Measurements from ENCODE around the gene INO80B. TPM values are rescaled to one million over a fixed set of nuclear protein-coding genes. Genes with fewer than 3 reads are reported as not detected.
A peak's percentile ranks its signal among the peaks of the same experiment; 100 is the strongest.

Gene INO80B
- total RNA-seq = 10 to 100 TPM; 12.6 to 85.9 (median 32.5) TPM

DNA sequence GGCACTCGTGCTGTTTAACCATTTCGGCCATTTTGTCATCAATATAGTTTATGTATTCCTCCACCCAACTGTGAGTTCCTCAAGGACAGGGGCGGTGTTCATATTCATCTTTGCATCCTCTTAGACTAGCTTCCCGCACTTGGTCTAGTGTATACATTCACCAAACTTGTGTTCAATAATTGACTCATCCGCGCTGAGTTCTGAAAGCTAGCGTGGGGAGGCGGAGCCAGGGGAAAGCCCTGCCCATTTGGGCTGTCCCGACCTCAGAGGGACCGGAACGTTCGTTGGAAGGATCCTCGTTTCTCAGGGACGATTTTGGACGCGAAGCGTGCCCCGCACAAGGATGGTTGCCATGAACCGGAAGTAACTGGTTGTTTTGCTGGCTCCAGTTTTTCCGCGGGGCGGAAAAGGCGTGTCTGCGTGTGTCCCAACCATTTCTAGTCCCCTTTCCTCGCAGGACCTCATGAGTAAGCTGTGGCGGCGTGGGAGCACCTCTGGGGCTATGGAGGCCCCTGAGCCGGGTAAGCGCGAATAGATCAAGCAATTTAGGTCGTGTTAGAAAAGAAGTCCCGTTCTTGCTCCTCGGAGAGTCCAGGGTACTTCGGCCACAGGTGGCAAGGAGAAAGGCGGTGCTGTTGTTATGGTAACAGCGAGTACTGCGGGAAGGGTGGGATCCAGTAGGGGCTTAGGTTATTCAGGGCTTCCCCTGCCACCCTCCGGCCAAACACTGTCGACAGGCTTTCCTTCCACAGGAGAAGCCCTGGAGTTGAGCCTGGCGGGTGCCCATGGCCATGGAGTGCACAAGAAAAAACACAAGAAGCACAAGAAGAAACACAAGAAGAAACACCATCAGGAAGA lies at the start of gene INO80B:
TSS of gene INO80B (plus strand) at position 434 of the 858 bp plus-strand sequence. CDS start at position 464, 30 bp downstream.
- Histone ChIP-seq H3K36me3 (no peaks in the 10 kb centered on the region), H3K9me3 (no peaks in the 10 kb centered on the region), H3K4me1 (peaks cover 32 to 46% (median 34%) of the 10 kb centered on the region in 4 donors), H3K27me3 (no peaks in the 10 kb centered on the region), H3K4me3 (peak within 1 kb of the TSS; percentile 62 to 82 (median 75)), H3K27ac (peak within 1 kb of the TSS; percentile 40 to 82 (median 73))
- 1 to 3% methylated on average over 17 to 36 of the region's 40 CpGs for WGBS, 2 donors
- ATAC-seq (ENCODE audit: low FRiP score in 2 of 2) (peak; percentile 87 to 91), DNase-seq (peak in 1 of 2 donors; percentile 96)
- TF ChIP-seq POLR2A (IDR thresholded peaks at IDR 0.05) = peak in 1 of 4 donors; percentile 52
- TF ChIP-seq EP300 (IDR thresholded peaks at IDR 0.05) = peak in 1 of 4 donors; percentile 68
- TF ChIP-seq POLR2AphosphoS5 (IDR thresholded peaks at IDR 0.05) = peak; percentile 94 to 96
- peak in 2 of 6 experiments; percentile 4 to 7 for TF ChIP-seq CTCF (IDR thresholded peaks at IDR 0.05)

DNA sequence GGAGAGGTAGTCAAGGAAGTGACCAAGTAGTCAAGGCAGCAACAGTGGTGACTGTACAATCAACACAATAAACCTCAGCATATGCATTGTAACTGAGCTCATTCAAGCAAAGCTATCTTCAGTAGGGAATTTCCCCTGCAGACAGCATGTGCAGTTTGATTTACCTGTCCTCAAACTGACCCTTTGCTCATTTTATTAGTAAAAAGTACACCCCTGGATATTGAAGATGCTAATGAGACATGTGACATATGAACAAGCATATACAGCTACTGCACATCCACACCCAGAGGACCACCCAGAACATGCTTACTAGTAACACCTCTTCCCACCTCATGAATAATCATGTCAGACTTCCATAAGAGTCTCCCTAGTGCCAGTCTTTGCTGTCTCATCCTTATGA lies 48.9 kb upstream of the INO80B start:
- no peaks in the 10 kb centered on the region for H3K27me3 ChIP-seq
- ATAC-seq (ENCODE audit: low FRiP score in 2 of 2) (no peak), DNase-seq (no peak)
- no peak overlapping the region for H3K27ac ChIP-seq
- no peak overlapping the region for H3K4me3 ChIP-seq
- no peaks in the 10 kb centered on the region for H3K9me3 ChIP-seq
- H3K36me3 ChIP-seq = no peaks in the 10 kb centered on the region
- TF ChIP-seq EP300 (IDR thresholded peaks at IDR 0.05) (no peak), POLR2A (IDR thresholded peaks at IDR 0.05) (no peak), CTCF (IDR thresholded peaks at IDR 0.05) (no peak), POLR2AphosphoS5 (IDR thresholded peaks at IDR 0.05) (no peak)
- H3K4me1 ChIP-seq = no peaks in the 10 kb centered on the region

GRCh38 chr2:74407682-74408081 lies 47.2 kb upstream of the INO80B start:
- 66 to 73% methylated on average over 5 of the region's 5 CpGs for WGBS, 2 donors
- no peak for TF ChIP-seq CTCF (IDR thresholded peaks at IDR 0.05)
- TF ChIP-seq EP300 (IDR thresholded peaks at IDR 0.05) = no peak
- no peak for TF ChIP-seq POLR2A (IDR thresholded peaks at IDR 0.05)
- no peak for TF ChIP-seq POLR2AphosphoS5 (IDR thresholded peaks at IDR 0.05)

DNA sequence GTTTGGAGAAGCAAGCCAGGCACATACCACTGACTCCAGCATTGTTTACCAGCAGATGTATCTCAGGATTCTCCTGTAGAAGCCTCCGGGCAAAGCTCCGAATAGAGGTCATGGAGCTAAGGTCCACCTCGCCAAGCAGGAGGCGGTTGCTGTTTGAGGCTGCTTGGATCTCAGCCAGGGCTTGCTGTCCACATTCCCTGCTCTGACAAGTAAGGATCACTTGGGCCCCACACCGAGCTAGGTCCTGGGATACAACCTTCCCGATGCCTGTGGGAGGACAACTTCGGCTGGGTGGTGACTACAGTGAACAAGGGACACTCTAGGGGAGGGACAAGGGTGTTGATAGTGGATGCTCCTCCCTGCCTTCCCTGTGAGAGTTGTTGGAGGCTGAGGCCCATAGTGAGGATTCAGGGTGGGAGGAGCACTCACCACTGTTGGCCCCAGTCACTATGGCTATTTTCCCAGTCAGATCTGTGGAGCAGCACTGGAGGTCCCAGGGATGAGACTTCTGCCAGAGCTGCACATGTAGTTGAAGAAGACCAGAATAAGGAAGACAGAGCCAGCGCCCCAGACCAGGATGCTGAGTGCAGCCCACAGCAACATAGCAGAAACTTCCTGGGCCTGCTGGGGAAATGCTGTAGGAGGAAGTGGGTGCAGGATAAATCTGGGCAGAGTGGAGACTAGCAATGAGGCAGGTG lies 41.7 kb upstream of the INO80B start:
- Histone ChIP-seq H3K4me3 (no peak overlapping the region), H3K36me3 (no peaks in the 10 kb centered on the region), H3K27ac (no peak overlapping the region), H3K4me1 (peaks cover 9 to 22% (median 20%) of the 10 kb centered on the region in 4 donors), H3K27me3 (no peaks in the 10 kb centered on the region), H3K9me3 (no peaks in the 10 kb centered on the region)
- TF ChIP-seq EP300 (IDR thresholded peaks at IDR 0.05) (no peak), POLR2A (IDR thresholded peaks at IDR 0.05) (no peak), CTCF (IDR thresholded peaks at IDR 0.05) (no peak), POLR2AphosphoS5 (IDR thresholded peaks at IDR 0.05) (no peak)
- DNase-seq (no peak), ATAC-seq (ENCODE audit: low FRiP score in 2 of 2) (no peak)
- 73 to 81% methylated on average over 6 to 8 of the region's 8 CpGs for WGBS, 2 donors

More at GRCh38 chr2:74407682-74408081, 47.2 kb upstream of the INO80B start:
- DNase-seq = no peak
- Histone ChIP-seq H3K4me3 (no peak overlapping the region), H3K36me3 (no peaks in the 10 kb centered on the region), H3K4me1 (no peaks in the 10 kb centered on the region), H3K27me3 (no peaks in the 10 kb centered on the region), H3K27ac (no peak overlapping the region), H3K9me3 (no peaks in the 10 kb centered on the region)
- no peak for ATAC-seq (ENCODE audit: low FRiP score in 2 of 2)
